DND-41 (cell line): Measurements from ENCODE around the gene CHID1.

ENCODE experiments used
- ATAC-seq: fragments of 200-7000 bp; cut with Tn5 transposase; 3 replicates; pipeline ENCODE4 v1.9.1; 2021; ENCODE audit warnings: low read depth; ENCODE audit not compliant: insufficient read depth
- DNase-seq: peaks from one replicate; pipeline ENCODE4 v3.0.0-alpha.2; 2020
- H2AFZ ChIP-seq: 2 replicates; pipeline ENCODE4 v1.6.0; 2012; ENCODE audit warnings: low read depth, low read length
- H3K27ac ChIP-seq: 2 replicates; pipeline ENCODE4 v1.5.1; 2012; ENCODE audit warnings: low read length, inconsistent platforms
- H3K27me3 ChIP-seq: fragments of 200-600 bp; sonication (generic); 2 replicates; pipeline ENCODE4 v1.6.0; 2012; ENCODE audit warnings: low read length, mild to moderate bottlenecking, inconsistent platforms; ENCODE audit not compliant: insufficient read depth, poor library complexity
- H3K36me3 ChIP-seq: 2 replicates; pipeline ENCODE4 v1.5.1; 2012; ENCODE audit warnings: low read length, inconsistent platforms; ENCODE audit not compliant: insufficient read depth
- H3K4me1 ChIP-seq: 2 replicates; pipeline ENCODE4 v1.5.1; 2012; ENCODE audit warnings: mild to moderate bottlenecking, low read length; ENCODE audit not compliant: insufficient read depth
- H3K4me2 ChIP-seq: 2 replicates; pipeline ENCODE4 v1.6.0; 2012; ENCODE audit warnings: mild to moderate bottlenecking, moderate library complexity, low read length, inconsistent platforms; ENCODE audit not compliant: insufficient read depth
- H3K4me3 ChIP-seq, 2 experiments: fragments of 200-600 bp in 1 of 2; shearing (Covaris generic) in 1 of 2; 2 replicates each; pipeline ENCODE4 v1.5.1; 2012 to 2016; ENCODE audit warnings: inconsistent platforms in 2 of 2, low read length in 2 of 2, mild to moderate bottlenecking in 2 of 2, low read depth in 1 of 2, moderate library complexity in 1 of 2
- H3K79me2 ChIP-seq: 2 replicates; pipeline ENCODE4 v1.6.0; 2012; ENCODE audit warnings: low read length, inconsistent platforms; ENCODE audit not compliant: insufficient read depth
- H3K9ac ChIP-seq: 2 replicates; pipeline ENCODE4 v1.6.0; 2012; ENCODE audit warnings: low read depth, mild to moderate bottlenecking, inconsistent platforms, low read length, moderate library complexity
- H3K9me3 ChIP-seq: 2 replicates; pipeline ENCODE4 v1.5.1; 2012; ENCODE audit warnings: low read length, moderate library complexity, mild to moderate bottlenecking, inconsistent platforms; ENCODE audit not compliant: insufficient read depth, severe bottlenecking
- H4K20me1 ChIP-seq: 2 replicates; pipeline ENCODE4 v1.6.0; 2012; ENCODE audit warnings: low read length; ENCODE audit not compliant: insufficient read depth
- EZH2 ChIP-seq: IDR thresholded peaks from 3 replicates; pipeline ENCODE4 v1.6.1; 2012; ENCODE audit warnings: borderline replicate concordance, low read depth, mild to moderate bottlenecking, moderate library complexity, low read length, inconsistent platforms; ENCODE audit not compliant: severe bottlenecking
- TF ChIP-seq, protein P1 (sequence below): IDR thresholded peaks from 2 replicates; pipeline ENCODE4 v1.5.1; 2012; ENCODE audit warnings: borderline replicate concordance, low read length, moderate library complexity, mild to moderate bottlenecking; ENCODE audit not compliant: poor library complexity, severe bottlenecking; ENCODE audit errors: extremely low read depth

Gene CHID1

DNA sequence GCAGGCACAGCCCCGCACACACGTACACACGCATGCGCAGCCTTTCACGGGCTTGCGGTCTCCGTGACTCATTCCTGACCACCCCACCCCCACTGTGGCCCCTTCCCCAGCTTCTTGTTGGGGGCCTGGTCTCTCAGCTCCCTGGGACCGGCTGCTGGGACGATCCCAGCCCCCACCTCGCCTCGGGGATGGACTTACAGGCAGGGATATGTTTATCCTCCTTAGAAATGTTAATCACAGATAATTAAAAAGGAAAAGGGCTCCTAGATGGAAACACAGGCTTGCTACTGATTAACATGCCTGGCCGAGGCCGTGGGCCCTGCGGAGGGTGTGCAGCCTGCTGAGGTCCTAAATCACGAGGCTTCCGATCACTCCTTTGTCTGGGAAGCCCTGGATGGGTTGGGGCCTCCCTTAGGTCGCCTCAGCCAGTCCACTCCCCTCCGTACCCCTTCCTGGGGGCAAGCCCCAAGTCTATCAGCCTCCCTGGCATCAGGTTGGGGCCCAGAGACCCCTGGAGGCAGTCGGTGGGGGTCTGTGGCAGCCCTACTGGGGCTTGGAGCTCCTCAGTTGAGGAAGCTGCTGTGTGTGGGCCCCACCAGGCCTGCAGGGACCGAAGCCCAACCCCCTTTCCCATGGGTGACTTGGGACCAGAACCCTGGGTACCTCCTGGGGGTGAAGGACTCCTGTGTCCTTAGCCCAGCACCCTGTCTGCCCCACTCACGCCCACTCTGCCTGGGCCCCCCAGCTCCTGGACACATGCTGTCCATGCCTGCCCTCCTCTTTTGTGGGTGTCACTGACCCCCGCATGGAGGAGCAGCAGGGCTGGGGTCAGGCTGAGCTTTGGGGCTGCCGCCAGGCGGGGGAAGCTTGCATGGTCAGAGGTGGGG, 47.3 kb downstream of the CHID1 start:
- peaks cover 15% of the 10 kb centered on the region; the same call in 1 of the 2 replicates for H4K20me1 ChIP-seq
- no peaks in the 10 kb centered on the region for H3K27me3 ChIP-seq
- no peaks in the 10 kb centered on the region for H3K79me2 ChIP-seq
- H2AFZ ChIP-seq, result no peak overlapping the region
- H3K36me3 ChIP-seq, result peaks cover 3% of the 10 kb centered on the region; the same call in 1 of the 2 replicates
- H3K9me3 ChIP-seq, result no peaks in the 10 kb centered on the region
- ATAC-seq (0 out of 3 replicates have a peak, but pooled peaks have one; percentile 3), DNase-seq (no peak)
- H3K4me2 ChIP-seq, result no peak overlapping the region
- no peaks in the 10 kb centered on the region for H3K4me1 ChIP-seq
- TF ChIP-seq, protein P1, sequence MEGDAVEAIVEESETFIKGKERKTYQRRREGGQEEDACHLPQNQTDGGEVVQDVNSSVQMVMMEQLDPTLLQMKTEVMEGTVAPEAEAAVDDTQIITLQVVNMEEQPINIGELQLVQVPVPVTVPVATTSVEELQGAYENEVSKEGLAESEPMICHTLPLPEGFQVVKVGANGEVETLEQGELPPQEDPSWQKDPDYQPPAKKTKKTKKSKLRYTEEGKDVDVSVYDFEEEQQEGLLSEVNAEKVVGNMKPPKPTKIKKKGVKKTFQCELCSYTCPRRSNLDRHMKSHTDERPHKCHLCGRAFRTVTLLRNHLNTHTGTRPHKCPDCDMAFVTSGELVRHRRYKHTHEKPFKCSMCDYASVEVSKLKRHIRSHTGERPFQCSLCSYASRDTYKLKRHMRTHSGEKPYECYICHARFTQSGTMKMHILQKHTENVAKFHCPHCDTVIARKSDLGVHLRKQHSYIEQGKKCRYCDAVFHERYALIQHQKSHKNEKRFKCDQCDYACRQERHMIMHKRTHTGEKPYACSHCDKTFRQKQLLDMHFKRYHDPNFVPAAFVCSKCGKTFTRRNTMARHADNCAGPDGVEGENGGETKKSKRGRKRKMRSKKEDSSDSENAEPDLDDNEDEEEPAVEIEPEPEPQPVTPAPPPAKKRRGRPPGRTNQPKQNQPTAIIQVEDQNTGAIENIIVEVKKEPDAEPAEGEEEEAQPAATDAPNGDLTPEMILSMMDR, result no peak
- TF ChIP-seq EZH2, result no peak
- H3K4me3 ChIP-seq, result no peak overlapping the region
- H3K27ac ChIP-seq, result no peak overlapping the region
- H3K9ac ChIP-seq, result no peak overlapping the region

DNA sequence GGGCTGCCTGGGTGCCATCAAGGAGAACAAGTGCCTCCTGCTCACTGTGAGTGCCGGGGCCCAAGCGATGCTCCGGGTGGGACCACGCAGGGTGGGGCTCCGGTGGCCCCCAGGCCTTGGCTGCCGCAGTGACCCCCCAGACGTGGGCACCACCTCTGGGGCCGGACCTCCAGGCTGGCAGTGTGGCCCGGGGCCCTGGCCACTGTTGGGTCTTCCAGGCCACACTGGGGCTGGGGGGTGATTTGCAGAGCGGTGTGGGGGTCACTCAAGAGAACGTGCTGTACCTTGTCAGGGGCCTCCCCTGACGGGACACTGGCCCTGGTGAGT, 48.0 kb downstream of the CHID1 start:
- no peak for ATAC-seq
- no peak overlapping the region for H3K4me2 ChIP-seq
- H4K20me1 ChIP-seq, result peaks cover 14% of the 10 kb centered on the region
- DNase-seq, result no peak
- no peaks in the 10 kb centered on the region for H3K9me3 ChIP-seq
- H2AFZ ChIP-seq, result no peak overlapping the region
- H3K36me3 ChIP-seq, result no peaks in the 10 kb centered on the region
- TF ChIP-seq, protein P1, result no peak
- H3K9ac ChIP-seq, result no peak overlapping the region
- no peaks in the 10 kb centered on the region for H3K27me3 ChIP-seq
- H3K4me1 ChIP-seq, result no peaks in the 10 kb centered on the region
- no peak overlapping the region for H3K27ac ChIP-seq
- no peak overlapping the region for H3K4me3 ChIP-seq
- H3K79me2 ChIP-seq, result no peaks in the 10 kb centered on the region

DNA sequence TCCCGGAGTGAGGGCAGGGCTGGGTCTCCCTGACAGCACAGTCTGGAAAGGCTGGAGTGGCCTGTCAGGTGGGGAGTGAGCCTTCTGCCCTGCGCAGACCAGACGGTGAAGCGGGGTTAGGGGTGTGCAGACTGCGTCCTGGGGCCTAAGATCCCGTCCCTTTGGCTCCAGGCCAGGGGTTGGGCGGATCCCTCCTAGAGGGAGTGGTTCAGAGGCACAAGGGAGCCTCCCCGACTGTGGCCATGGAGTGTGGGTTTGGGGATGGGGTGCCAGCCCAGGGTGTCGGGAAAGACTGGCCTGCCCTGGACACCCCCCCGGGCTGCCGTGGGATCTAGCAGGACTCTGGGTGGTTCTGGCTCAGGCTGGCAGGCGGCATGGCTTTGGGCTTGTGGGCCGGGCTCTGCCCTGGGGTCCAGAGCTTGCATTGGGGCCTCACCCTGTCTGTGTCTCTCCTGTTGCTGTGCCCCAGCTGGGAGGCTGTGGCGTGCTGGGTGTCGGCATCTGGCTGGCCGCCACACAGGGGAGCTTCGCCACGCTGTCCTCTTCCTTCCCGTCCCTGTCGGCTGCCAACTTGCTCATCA, 48.4 kb downstream of the CHID1 start:
- Histone ChIP-seq H3K27ac (no peak overlapping the region), H3K9me3 (no peaks in the 10 kb centered on the region), H3K79me2 (no peaks in the 10 kb centered on the region), H3K9ac (no peak overlapping the region), H3K36me3 (no peaks in the 10 kb centered on the region), H3K27me3 (no peaks in the 10 kb centered on the region), H4K20me1 (peaks cover 16% of the 10 kb centered on the region), H2AFZ (no peak overlapping the region), H3K4me1 (no peaks in the 10 kb centered on the region), H3K4me3 (no peak overlapping the region), H3K4me2 (no peak overlapping the region)
- TF ChIP-seq EZH2, result no peak
- TF ChIP-seq, protein P1, result no peak
- DNase-seq (no peak), ATAC-seq (peak; percentile 2; the same call in 1 of the 3 replicates)
